ENCODE measurements around the gene ATRAID.

- TF ChIP-seq CTCF (IDR thresholded peaks at IDR 0.05; ENCODE audit: low read length) = no peak
- no peak for TF ChIP-seq EZH2 (IDR thresholded peaks at IDR 0.05; ENCODE audit: borderline replicate concordance, low read length)
These were observed 33.4 kb upstream of the ATRAID start for GRCh38 chr2:27178469-27178868.
